H9 (cell line): ENCODE results near the gene DCAF12. TPM values are rescaled to one million over a fixed set of nuclear protein-coding genes. Genes with fewer than 3 reads are reported as not detected.

Experiments used
- DNase-seq: peaks from one replicate; pipeline ENCODE4 v3.0.0-alpha.2; 2017
- H2AFZ ChIP-seq: one replicate; pipeline ENCODE4 v1.6.1; 2013; ENCODE audit warnings: mild to moderate bottlenecking, low read length, control low read depth, moderate library complexity
- H2AK5ac ChIP-seq: 2 replicates; pipeline ENCODE4 v1.6.1; 2013; ENCODE audit warnings: low read length, control low read depth, mixed read lengths; ENCODE audit not compliant: insufficient read length
- H2BK120ac ChIP-seq: one replicate; pipeline ENCODE4 v1.6.1; 2013; ENCODE audit warnings: low read depth, mild to moderate bottlenecking, low read length, control low read depth, inconsistent platforms; ENCODE audit not compliant: poor library complexity, severe bottlenecking
- H2BK12ac ChIP-seq: 2 replicates; pipeline ENCODE4 v1.6.1; 2013; ENCODE audit warnings: low read length, control low read depth, mixed read lengths, low read depth; ENCODE audit not compliant: insufficient read length
- H2BK15ac ChIP-seq: 2 replicates; pipeline ENCODE4 v1.6.1; 2013; ENCODE audit warnings: low read depth, low read length, control low read depth
- H2BK20ac ChIP-seq: one replicate; pipeline ENCODE4 v1.6.1; 2013; ENCODE audit warnings: low read depth, mild to moderate bottlenecking, low read length, control low read depth, inconsistent platforms; ENCODE audit not compliant: poor library complexity, severe bottlenecking
- H2BK5ac ChIP-seq: 2 replicates; pipeline ENCODE4 v1.6.1; 2013; ENCODE audit warnings: low read length, control low read depth, mixed read lengths; ENCODE audit not compliant: insufficient read length
- H3K14ac ChIP-seq: 2 replicates; pipeline ENCODE4 v1.6.1; 2013; ENCODE audit warnings: low read length, control low read depth; ENCODE audit not compliant: insufficient read depth
- H3K18ac ChIP-seq: 2 replicates; pipeline ENCODE4 v1.6.1; 2013; ENCODE audit warnings: low read depth, mild to moderate bottlenecking, mixed read lengths, low read length, control low read depth; ENCODE audit not compliant: insufficient read length
- H3K23ac ChIP-seq: 2 replicates; pipeline ENCODE4 v1.6.1; 2013; ENCODE audit warnings: low read length, control low read depth, mixed read lengths, low read depth; ENCODE audit not compliant: insufficient read length
- H3K23me2 ChIP-seq: 2 replicates; pipeline ENCODE4 v1.6.1; 2013; ENCODE audit warnings: low read depth, mild to moderate bottlenecking, mixed read lengths, low read length, control low read depth; ENCODE audit not compliant: insufficient read length, poor library complexity, severe bottlenecking
- H3K27ac ChIP-seq: 2 replicates; pipeline ENCODE4 v1.5.1; 2013; ENCODE audit warnings: low read length, control low read depth, mixed read lengths, low read depth; ENCODE audit not compliant: insufficient read length
- H3K27me3 ChIP-seq: 2 replicates; pipeline ENCODE4 v1.6.1; 2013; ENCODE audit warnings: low read length, control low read depth, inconsistent platforms; ENCODE audit not compliant: insufficient read depth
- H3K4ac ChIP-seq: 2 replicates; pipeline ENCODE4 v1.6.1; 2013; ENCODE audit warnings: low read depth, mild to moderate bottlenecking, control low read depth, inconsistent platforms, low read length, moderate library complexity
- H3K4me1 ChIP-seq: 2 replicates; pipeline ENCODE4 v1.6.1; 2013; ENCODE audit warnings: low read length, control low read depth, inconsistent platforms; ENCODE audit not compliant: insufficient read depth
- H3K4me2 ChIP-seq: 2 replicates; pipeline ENCODE4 v1.6.1; 2013; ENCODE audit warnings: low read length, control low read depth, mixed read lengths; ENCODE audit not compliant: insufficient read length, insufficient read depth
- H3K56ac ChIP-seq: 2 replicates; pipeline ENCODE4 v1.6.1; 2013; ENCODE audit warnings: low read depth, mild to moderate bottlenecking, mixed read lengths, low read length, control low read depth; ENCODE audit not compliant: insufficient read length
- H3K79me1 ChIP-seq: 2 replicates; pipeline ENCODE4 v1.6.1; 2013; ENCODE audit warnings: low read depth, mild to moderate bottlenecking, moderate library complexity, low read length, control low read depth, inconsistent platforms; ENCODE audit not compliant: insufficient read depth, poor library complexity, severe bottlenecking
- H3K79me2 ChIP-seq: 2 replicates; pipeline ENCODE4 v1.6.1; 2013; ENCODE audit warnings: low read length, control low read depth, inconsistent platforms; ENCODE audit not compliant: insufficient read depth
- H3K9ac ChIP-seq: 2 replicates; pipeline ENCODE4 v1.6.1; 2013; ENCODE audit warnings: low read length, control low read depth, mixed read lengths; ENCODE audit not compliant: insufficient read length; ENCODE audit errors: extremely low read depth
- H3K9me3 ChIP-seq: one replicate; pipeline ENCODE4 v1.6.1; 2013; ENCODE audit warnings: low read depth, low read length, inconsistent platforms; ENCODE audit not compliant: control insufficient read depth
- H3T11ph ChIP-seq: one replicate; pipeline ENCODE4 v1.6.1; 2013; ENCODE audit warnings: mild to moderate bottlenecking, low read length, control low read depth, inconsistent platforms
- H4K20me1 ChIP-seq: one replicate; pipeline ENCODE4 v1.6.1; 2013; ENCODE audit not compliant: control insufficient read depth, insufficient read length, insufficient read depth
- H4K5ac ChIP-seq: 2 replicates; pipeline ENCODE4 v1.6.1; 2013; ENCODE audit warnings: low read depth, mild to moderate bottlenecking, mixed read lengths, low read length, control low read depth; ENCODE audit not compliant: insufficient read length
- H4K8ac ChIP-seq: replicated peaks from 2 replicates; pipeline ENCODE4 v1.6.1; 2013; ENCODE audit warnings: low read length, control low read depth, mixed read lengths, low read depth; ENCODE audit not compliant: insufficient read length
- H4K91ac ChIP-seq: 2 replicates; pipeline ENCODE4 v1.6.1; 2013; ENCODE audit warnings: low read depth, mild to moderate bottlenecking, moderate library complexity, mixed read lengths, low read length, control low read depth; ENCODE audit not compliant: insufficient read length
- H3K27ac Mint-ChIP-seq, 3 experiments: 2 replicates in 2 of 3; 3 replicates in 1 of 3; pipeline ENCODE4 v1.8.0; 2020 to 2021; ENCODE audit warnings: mixed read lengths in 3 of 3, mild to moderate bottlenecking in 1 of 3, moderate library complexity in 1 of 3
- H3K27me3 Mint-ChIP-seq: 2 replicates; pipeline ENCODE4 v1.8.0; 2021; ENCODE audit warnings: low read depth, mild to moderate bottlenecking, moderate library complexity, mixed read lengths
- H3K36me3 Mint-ChIP-seq, 3 experiments: 2 replicates in 2 of 3; 3 replicates in 1 of 3; pipeline ENCODE4 v1.8.0; 2020 to 2021; ENCODE audit warnings: low read depth in 3 of 3, mixed read lengths in 3 of 3; ENCODE audit not compliant: insufficient read depth in 1 of 3
- H3K4me1 Mint-ChIP-seq, 2 experiments: 2 replicates each; pipeline ENCODE4 v1.8.0; 2020; ENCODE audit warnings: mixed read lengths in 2 of 2
- H3K4me3 Mint-ChIP-seq, 2 experiments: 2 replicates in 1 of 2; 3 replicates in 1 of 2; pipeline ENCODE4 v1.8.0; 2020 to 2021; ENCODE audit warnings: mild to moderate bottlenecking in 2 of 2, mixed read lengths in 2 of 2, moderate library complexity in 1 of 2
- H3K9me3 Mint-ChIP-seq, 2 experiments: 2 replicates in 1 of 2; 3 replicates in 1 of 2; pipeline ENCODE4 v1.8.0; 2020; ENCODE audit warnings: mild to moderate bottlenecking in 2 of 2, mixed read lengths in 2 of 2, moderate library complexity in 1 of 2
- CTCF ChIP-seq: fragments of 200-600 bp; sonication (generic); conservative IDR thresholded peaks from 3 replicates; pipeline ENCODE4 v1.8.0; 2021; ENCODE audit warnings: antibody characterized with exemption, mild to moderate bottlenecking
- WGBS: extraction: QIAGEN DNeasy Blood & Tissue Kit; methylation state at CpG from one replicate; pipeline ENCODE4 v1.1.7; 2013; ENCODE audit warnings: missing lambda C conversion rate, low lambda C conversion rate, mixed read lengths; ENCODE audit not compliant: insufficient read length; ENCODE audit errors: extremely low coverage; 5-methylcytosine and 5-hydroxymethylcytosine counted together
- total RNA-seq: library from RNA; stranded (reverse); gene quantifications from 2 replicates; pipeline ENCODE4 v1.2.1, GENCODE V29; 2021

The DCAF12 gene
- total RNA-seq, 1 experiment from 2014 or later = 33.6 TPM

DNA sequence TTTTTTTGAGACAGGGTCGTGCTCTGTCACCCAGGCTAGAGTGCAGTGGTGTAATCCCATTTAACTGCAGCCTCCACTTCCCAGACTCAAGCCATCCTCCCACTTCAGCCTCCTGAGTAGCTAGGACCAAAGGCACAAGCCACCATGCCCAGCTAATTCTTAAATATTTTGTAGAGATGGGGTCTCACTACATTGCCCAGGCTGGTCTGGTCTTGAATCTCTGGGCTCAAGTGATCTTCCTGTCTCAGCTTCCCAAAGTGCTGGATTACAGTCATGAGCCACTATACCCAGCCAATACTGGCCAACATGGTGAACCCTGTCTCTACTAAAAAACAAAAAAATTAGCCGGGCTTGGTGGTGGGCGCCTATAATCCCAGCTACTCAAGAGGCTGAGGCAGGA lies 6.8 kb downstream of the DCAF12 start:
- Histone ChIP-seq H3K27ac (no peak overlapping the region), H3K56ac (no peak overlapping the region), H2BK5ac (no peak overlapping the region), H3T11ph (no peak overlapping the region), H2AK5ac (no peak overlapping the region), H3K14ac (no peak overlapping the region), H3K18ac (no peak overlapping the region), H3K4ac (no peak overlapping the region), H2BK120ac (no peak overlapping the region), H4K8ac (no peak overlapping the region), H3K4me2 (no peak overlapping the region), H4K5ac (no peak overlapping the region), H2BK12ac (no peak overlapping the region), H3K79me2 (peaks cover 2% of the 10 kb centered on the region; the same call in 1 of the 2 replicates), H3K79me1 (peaks cover 13% of the 10 kb centered on the region), H4K91ac (no peak overlapping the region), H3K23me2 (no peaks in the 10 kb centered on the region), H2AFZ (no peak overlapping the region), H3K9me3 (no peaks in the 10 kb centered on the region), H4K20me1 (no peaks in the 10 kb centered on the region), H2BK15ac (no peak overlapping the region), H3K27me3 (no peaks in the 10 kb centered on the region), H3K4me1 (no peaks in the 10 kb centered on the region), H2BK20ac (no peak overlapping the region), H3K23ac (no peak overlapping the region), H3K9ac (no peak overlapping the region)
- no peaks in the 10 kb centered on the region for H3K9me3 Mint-ChIP-seq
- H3K4me1 Mint-ChIP-seq = peaks cover 3 to 13% of the 10 kb centered on the region in 2 experiments
- H3K27ac Mint-ChIP-seq = no peak overlapping the region
- H3K27me3 Mint-ChIP-seq = no peaks in the 10 kb centered on the region
- no CpG with 5 or more reads among the region's 3 CpGs for WGBS
- H3K36me3 Mint-ChIP-seq = peaks cover 29 to 80% (median 60%) of the 10 kb centered on the region in 3 experiments; a peak in 6 of 7 replicates
- TF ChIP-seq CTCF = no peak
- no peak for DNase-seq
- H3K4me3 Mint-ChIP-seq = no peak overlapping the region
